Mesendoderm (in vitro differentiated cells): ENCODE results near the gene ADCY4.

Experiments
- DNase-seq: peaks from one replicate; pipeline ENCODE4 v3.0.0; 2013
- H2AK5ac ChIP-seq: 2 replicates; pipeline ENCODE4 v1.6.1; 2013; ENCODE audit warnings: low read length, inconsistent platforms
- H2BK120ac ChIP-seq: 2 replicates; pipeline ENCODE4 v1.6.1; 2013; ENCODE audit warnings: low read depth, mild to moderate bottlenecking, low read length, moderate library complexity, mixed read lengths
- H2BK15ac ChIP-seq: replicated peaks from 2 replicates; pipeline ENCODE4 v1.6.1; 2013; ENCODE audit warnings: low read depth, mild to moderate bottlenecking, moderate library complexity
- H2BK5ac ChIP-seq: 2 replicates; pipeline ENCODE4 v1.6.1; 2013; ENCODE audit warnings: low read length, inconsistent platforms
- H3K18ac ChIP-seq: 2 replicates; pipeline ENCODE4 v1.6.1; 2013; ENCODE audit warnings: mild to moderate bottlenecking, low read length, mixed read lengths
- H3K23ac ChIP-seq: one replicate; pipeline ENCODE4 v1.6.1; 2013; ENCODE audit warnings: low read length
- H3K27ac ChIP-seq: 2 replicates; pipeline ENCODE4 v1.5.1; 2013; ENCODE audit warnings: low read depth, mild to moderate bottlenecking, inconsistent platforms, low read length, moderate library complexity
- H3K27me3 ChIP-seq: 2 replicates; pipeline ENCODE4 v1.6.1; 2013; ENCODE audit warnings: low read length, control low read depth, mild to moderate bottlenecking, inconsistent platforms; ENCODE audit not compliant: insufficient read depth, poor library complexity
- H3K36me3 ChIP-seq: 2 replicates; pipeline ENCODE4 v1.6.1; 2013; ENCODE audit warnings: low read length, inconsistent platforms; ENCODE audit not compliant: control insufficient read depth, insufficient read depth
- H3K4ac ChIP-seq: one replicate; pipeline ENCODE4 v1.6.1; 2013; ENCODE audit warnings: low read depth, mild to moderate bottlenecking, low read length, moderate library complexity
- H3K4me1 ChIP-seq: 2 replicates; pipeline ENCODE4 v1.6.1; 2013; ENCODE audit warnings: low read depth, low read length, inconsistent platforms; ENCODE audit not compliant: control insufficient read depth
- H3K4me2 ChIP-seq: 2 replicates; pipeline ENCODE4 v1.6.1; 2013; ENCODE audit warnings: low read length
- H3K4me3 ChIP-seq: 2 replicates; pipeline ENCODE4 v1.5.1; 2013; ENCODE audit warnings: mild to moderate bottlenecking, low read length
- H3K56ac ChIP-seq: one replicate; pipeline ENCODE4 v1.6.1; 2013; ENCODE audit warnings: low read length
- H3K79me1 ChIP-seq: 2 replicates; pipeline ENCODE4 v1.6.1; 2013; ENCODE audit warnings: low read length, inconsistent platforms
- H3K79me2 ChIP-seq: 2 replicates; pipeline ENCODE4 v1.6.1; 2013; ENCODE audit warnings: mild to moderate bottlenecking, low read length; ENCODE audit not compliant: control insufficient read depth, insufficient read depth
- H3K9ac ChIP-seq: 2 replicates; pipeline ENCODE4 v1.6.1; 2013; ENCODE audit warnings: low read length, inconsistent platforms
- H4K5ac ChIP-seq: one replicate; pipeline ENCODE4 v1.6.1; 2013; ENCODE audit warnings: low read length
- H4K8ac ChIP-seq: one replicate; pipeline ENCODE4 v1.6.1; 2013; ENCODE audit warnings: low read depth, mild to moderate bottlenecking, control low read depth, low read length, moderate library complexity
- WGBS: extraction: QIAGEN DNeasy Blood & Tissue Kit; methylation state at CpG from one replicate; pipeline ENCODE4 v1.1.7; 2013; ENCODE audit warnings: low lambda C conversion rate, missing lambda C conversion rate; ENCODE audit not compliant: insufficient coverage; ENCODE audit errors: extremely low coverage; 5-methylcytosine and 5-hydroxymethylcytosine counted together

The ADCY4 gene

DNA sequence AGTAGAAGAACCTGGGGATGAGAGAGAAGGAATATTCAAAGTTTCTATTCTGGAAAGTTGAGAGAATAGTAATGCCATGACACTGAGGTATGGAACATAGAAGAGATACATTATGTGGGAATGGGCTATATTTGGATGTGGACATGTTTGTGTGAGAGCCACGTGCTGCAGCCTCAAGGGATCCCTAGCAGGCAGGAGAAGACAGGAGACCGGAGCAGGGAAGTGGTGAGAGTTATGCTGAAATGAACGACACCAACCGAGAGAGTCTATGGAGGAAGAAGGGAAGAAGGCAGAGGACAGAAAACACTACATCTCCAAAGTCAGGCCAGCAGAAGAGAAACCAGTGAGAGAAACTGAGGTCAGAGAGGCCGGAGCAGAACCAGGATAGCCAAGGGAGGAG lies 14.9 kb upstream of the ADCY4 start:
- Histone ChIP-seq H2BK120ac (no peak overlapping the region), H3K79me1 (no peaks in the 10 kb centered on the region), H4K8ac (no peak overlapping the region), H3K9ac (no peak overlapping the region), H3K4me2 (no peak overlapping the region), H2AK5ac (no peak overlapping the region), H3K56ac (no peak overlapping the region), H3K23ac (no peak overlapping the region), H3K4ac (no peak overlapping the region), H4K5ac (no peak overlapping the region), H3K4me1 (no peaks in the 10 kb centered on the region), H3K18ac (no peak overlapping the region), H3K79me2 (no peaks in the 10 kb centered on the region), H3K36me3 (no peaks in the 10 kb centered on the region), H2BK5ac (no peak overlapping the region), H3K27me3 (no peaks in the 10 kb centered on the region), H3K27ac (no peak overlapping the region), H2BK15ac (no peak overlapping the region), H3K4me3 (no peak overlapping the region)
- WGBS = no CpG with 5 or more reads among the region's 5 CpGs
- DNase-seq = no peak

DNA sequence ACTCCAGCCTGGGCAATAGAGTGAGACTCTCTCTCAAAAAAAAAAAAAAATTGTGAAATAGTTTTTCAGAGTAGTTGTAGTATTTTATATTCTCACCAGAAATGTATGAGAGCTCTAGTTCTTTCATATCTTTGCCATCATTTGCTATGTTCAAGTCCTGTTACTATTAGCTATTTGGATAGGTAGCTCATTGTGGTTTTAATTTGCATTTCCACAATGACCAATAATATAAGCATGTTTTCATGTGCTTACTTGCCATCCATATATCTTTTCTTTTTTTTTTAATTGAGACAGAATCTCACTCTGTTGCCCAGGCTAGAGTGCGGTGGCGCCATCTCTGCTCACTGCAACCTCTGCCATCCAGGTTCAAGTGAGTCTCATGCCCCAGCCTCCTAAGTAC lies 13.3 kb upstream of the ADCY4 start:
- H2AK5ac ChIP-seq = no peak overlapping the region
- H3K79me2 ChIP-seq = no peaks in the 10 kb centered on the region
- H3K18ac ChIP-seq = no peak overlapping the region
- H2BK15ac ChIP-seq = no peak overlapping the region
- H3K4me1 ChIP-seq = no peaks in the 10 kb centered on the region
- no peak overlapping the region for H4K5ac ChIP-seq
- H2BK5ac ChIP-seq = no peak overlapping the region
- H3K4me3 ChIP-seq = no peak overlapping the region
- no peaks in the 10 kb centered on the region for H3K27me3 ChIP-seq
- H2BK120ac ChIP-seq = no peak overlapping the region
- H3K79me1 ChIP-seq = no peaks in the 10 kb centered on the region
- H3K23ac ChIP-seq = no peak overlapping the region
- DNase-seq = no peak
- H3K56ac ChIP-seq = no peak overlapping the region
- no peak overlapping the region for H3K4me2 ChIP-seq
- no peak overlapping the region for H3K9ac ChIP-seq
- H3K36me3 ChIP-seq = no peaks in the 10 kb centered on the region
- H3K4ac ChIP-seq = no peak overlapping the region
- H4K8ac ChIP-seq = no peak overlapping the region
- WGBS = no CpG with 5 or more reads among the region's 2 CpGs
- H3K27ac ChIP-seq = no peak overlapping the region

GRCh38 chr14:24347134-24347533 lies 12.3 kb upstream of the ADCY4 start:
- H2BK120ac ChIP-seq = no peak overlapping the region
- no peak overlapping the region for H4K5ac ChIP-seq
- H3K27ac ChIP-seq = no peak overlapping the region
- no peak overlapping the region for H2AK5ac ChIP-seq
- H4K8ac ChIP-seq = no peak overlapping the region
- H3K79me1 ChIP-seq = no peaks in the 10 kb centered on the region
- H3K4me3 ChIP-seq = no peak overlapping the region
- H2BK5ac ChIP-seq = no peak overlapping the region
- no peaks in the 10 kb centered on the region for H3K36me3 ChIP-seq
- H3K18ac ChIP-seq = no peak overlapping the region
- no peak overlapping the region for H3K9ac ChIP-seq
- H3K4ac ChIP-seq = no peak overlapping the region
- H3K4me1 ChIP-seq = no peaks in the 10 kb centered on the region
- no peak overlapping the region for H3K4me2 ChIP-seq
- H2BK15ac ChIP-seq = no peak overlapping the region
- no CpG with 5 or more reads among the region's 1 CpG for WGBS
- no peak overlapping the region for H3K23ac ChIP-seq
- no peaks in the 10 kb centered on the region for H3K27me3 ChIP-seq
- DNase-seq = no peak
- H3K79me2 ChIP-seq = no peaks in the 10 kb centered on the region
- no peak overlapping the region for H3K56ac ChIP-seq

DNA sequence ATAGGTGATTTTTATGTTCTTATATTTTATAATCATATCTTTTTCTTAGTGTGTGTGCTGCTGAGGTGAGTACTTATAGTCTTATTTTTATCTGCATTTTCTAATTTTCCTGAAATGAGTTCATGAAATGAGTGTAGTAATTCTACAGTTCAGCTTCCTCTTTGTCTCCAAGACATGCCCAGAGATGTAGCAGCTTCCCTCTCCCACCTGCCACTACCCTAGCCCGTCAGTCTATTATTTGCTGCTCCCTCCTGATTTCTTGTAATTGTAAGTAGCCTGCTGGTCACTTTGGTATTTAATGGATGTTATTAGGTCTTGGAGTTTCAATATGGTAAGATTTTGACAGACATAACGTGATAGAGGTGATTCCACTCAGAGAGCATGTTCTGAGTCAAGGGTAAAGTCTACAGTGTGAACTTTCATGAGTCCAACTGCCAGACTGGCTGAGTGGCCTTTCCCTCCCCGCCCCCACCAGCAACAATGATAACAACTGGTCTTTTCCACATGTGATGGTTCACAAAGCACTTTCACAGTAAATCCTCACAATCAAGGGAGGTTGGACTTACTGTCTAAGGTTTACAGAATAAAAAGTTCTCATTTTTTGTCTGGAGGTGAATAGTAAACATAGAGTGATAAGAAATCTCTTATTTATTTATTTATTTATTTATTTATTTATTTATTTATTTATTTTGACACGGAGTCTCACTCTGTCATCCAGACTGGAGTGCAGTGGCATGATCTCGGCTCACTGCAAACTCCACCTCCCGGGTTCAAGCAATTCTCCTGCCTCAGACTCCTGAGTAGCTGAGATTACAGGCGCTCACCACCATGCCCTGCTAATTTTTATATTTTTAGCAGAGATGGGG lies 9.2 kb upstream of the ADCY4 start:
- WGBS = no CpG with 5 or more reads among the region's 7 CpGs

GRCh38 chr14:24342889-24343288 lies 8.0 kb upstream of the ADCY4 start:
- Histone ChIP-seq H3K23ac (no peak overlapping the region), H3K4ac (no peak overlapping the region), H3K4me2 (no peak overlapping the region), H2AK5ac (no peak overlapping the region), H3K9ac (no peak overlapping the region), H3K4me1 (no peaks in the 10 kb centered on the region), H3K18ac (no peak overlapping the region), H3K27me3 (peaks cover 29% of the 10 kb centered on the region), H3K36me3 (no peaks in the 10 kb centered on the region), H2BK15ac (no peak overlapping the region), H3K79me2 (no peaks in the 10 kb centered on the region), H3K56ac (no peak overlapping the region), H2BK5ac (no peak overlapping the region), H3K4me3 (no peak overlapping the region), H3K27ac (no peak overlapping the region), H3K79me1 (no peaks in the 10 kb centered on the region), H4K8ac (no peak overlapping the region), H2BK120ac (no peak overlapping the region), H4K5ac (no peak overlapping the region)
- no CpG with 5 or more reads among the region's 4 CpGs for whole genome bisulfite sequencing
- DNase-seq = no peak

More for the DNA sequence above, 9.2 kb upstream of the ADCY4 start:
- Histone ChIP-seq H4K8ac (no peak overlapping the region), H2BK5ac (no peak overlapping the region), H3K18ac (no peak overlapping the region), H3K79me1 (no peaks in the 10 kb centered on the region), H3K9ac (no peak overlapping the region), H2BK120ac (no peak overlapping the region), H3K27me3 (peaks cover 19% of the 10 kb centered on the region), H3K4me3 (no peak overlapping the region), H2BK15ac (no peak overlapping the region), H3K4me2 (no peak overlapping the region), H4K5ac (no peak overlapping the region), H3K79me2 (no peaks in the 10 kb centered on the region), H3K23ac (no peak overlapping the region), H3K4me1 (no peaks in the 10 kb centered on the region), H2AK5ac (no peak overlapping the region), H3K56ac (no peak overlapping the region), H3K4ac (no peak overlapping the region), H3K36me3 (no peaks in the 10 kb centered on the region), H3K27ac (no peak overlapping the region)
- no peak for DNase-seq

DNA sequence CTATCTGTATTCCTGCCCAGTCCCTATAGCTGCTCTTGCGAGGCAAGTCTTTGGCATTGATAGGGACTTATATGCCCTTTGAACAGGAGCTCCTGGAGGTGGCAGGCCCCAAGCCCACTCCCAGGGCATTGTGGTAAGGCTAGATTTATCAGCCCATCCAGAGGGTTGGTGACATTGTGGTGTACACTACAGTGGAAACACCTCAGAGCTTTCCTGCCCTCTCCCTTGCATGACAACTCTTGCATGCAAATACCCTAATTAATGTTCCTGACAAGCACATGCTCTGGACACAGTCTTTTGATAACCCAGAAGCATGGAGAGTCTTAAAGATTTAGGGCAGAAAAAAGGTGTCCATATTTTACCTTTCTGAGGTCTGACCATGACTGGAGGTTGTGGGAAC lies 5.7 kb upstream of the ADCY4 start:
- Histone ChIP-seq H3K79me2 (no peaks in the 10 kb centered on the region), H3K4me3 (no peak overlapping the region), H3K27ac (no peak overlapping the region), H3K79me1 (no peaks in the 10 kb centered on the region), H2BK120ac (no peak overlapping the region), H2BK15ac (no peak overlapping the region), H3K18ac (no peak overlapping the region), H2AK5ac (no peak overlapping the region), H3K27me3 (peaks cover 40% of the 10 kb centered on the region), H3K4me2 (no peak overlapping the region), H3K56ac (no peak overlapping the region), H3K4ac (no peak overlapping the region), H4K5ac (no peak overlapping the region), H3K36me3 (no peaks in the 10 kb centered on the region), H3K9ac (no peak overlapping the region), H3K4me1 (no peaks in the 10 kb centered on the region), H4K8ac (no peak overlapping the region), H2BK5ac (no peak overlapping the region), H3K23ac (no peak overlapping the region)
- DNase-seq = no peak
- no CpG with 5 or more reads among the region's 1 CpG for WGBS
